Measurements from ENCODE around the gene AQP6. TPM values are rescaled to one million over a fixed set of nuclear protein-coding genes. Genes with fewer than 3 reads are reported as not detected.

AQP6 gene
- total RNA-seq, 2 experiments from 2014 or later = not detected

GRCh38 chr12:49964849-49965624 is 7.7 kb upstream of the AQP6 start:
- no peaks in the 10 kb centered on the region for H3K9me3 ChIP-seq (ENCODE audit: low read length)
- no peaks in the 10 kb centered on the region for H3K9me2 ChIP-seq (ENCODE audit: insufficient read depth, low read length)
- CTCF ChIA-PET (ENCODE audit: unreplicated experiment) = interaction anchor here (0.8 to 2.1 kb wide), 3 partner anchors 74 to 120 kb away, joined by 3 to 13 read pairs (median 3); no protein-coding TSS in a partner anchor
- TF ChIP-seq EZH2phosphoT487 (IDR thresholded peaks at IDR 0.05; ENCODE audit: borderline replicate concordance, low read depth, low read length) (no peak), CTCF (conservative IDR thresholded peaks at IDR 0.05; ENCODE audit: low read length) (no peak)
- POLR2A ChIA-PET = no interaction called here
- intact Hi-C loops (cut with micrococcal nuclease; ENCODE audit: unreplicated experiment) = loop anchor here (5.0 kb wide), 2 partner anchors 72 to 202 kb away; partner anchors contain the start of gene CERS5
- H2AFZ ChIP-seq (ENCODE audit: low read length) = no peak overlapping the region
- no peak for DNase-seq (ENCODE audit: low spot score)
- H3K79me2 ChIP-seq (ENCODE audit: insufficient read depth, low read depth, low read length) = no peaks in the 10 kb centered on the region
- H3K4me2 ChIP-seq (ENCODE audit: low read length) = no peak overlapping the region
- H3K36me3 ChIP-seq (ENCODE audit: insufficient read depth, low read length) = no peaks in the 10 kb centered on the region
- no peak overlapping the region for H3K27ac ChIP-seq (ENCODE audit: low read depth, low read length, poor library complexity, severe bottlenecking)
- H3K4me1 ChIP-seq (ENCODE audit: insufficient read depth, low read length, poor library complexity, severe bottlenecking) = peaks cover 12% of the 10 kb centered on the region
- no TSS peak for BruUV-seq (replicated peaks)
- H4K20me1 ChIP-seq (ENCODE audit: insufficient read depth, low read length) = no peaks in the 10 kb centered on the region
- H3K4me3 ChIP-seq (ENCODE audit: low read depth, low read length, poor library complexity, severe bottlenecking) = no peak overlapping the region

DNA sequence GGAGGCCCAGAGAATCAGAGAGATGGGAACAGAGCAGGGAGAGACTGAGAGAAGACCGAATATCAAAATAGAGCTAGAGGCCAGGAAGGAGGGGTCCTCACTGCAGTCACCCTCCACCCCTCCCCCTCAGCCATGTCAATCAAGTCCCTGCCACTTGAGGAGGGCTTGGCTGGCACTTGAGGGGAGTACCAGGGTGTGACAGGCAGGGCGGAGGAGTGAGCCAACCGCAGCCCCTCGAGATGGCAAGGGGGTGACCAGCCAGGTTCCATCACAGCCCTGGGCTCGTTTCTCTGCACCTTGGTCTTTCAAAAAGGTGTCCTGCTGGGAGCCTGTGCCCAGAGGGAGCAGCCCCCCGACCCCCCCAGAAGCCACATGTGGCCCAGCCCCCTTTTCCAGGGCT is 6.9 kb upstream of the AQP6 start:
- ChIA-PET CTCF (ENCODE audit: unreplicated experiment) (interaction anchor here (1.1 to 2.2 kb wide), 3 partner anchors 73 to 105 kb away, joined by 3 to 20 read pairs (median 13); no protein-coding TSS in a partner anchor), POLR2A (interaction anchor here (0.5 kb wide), 1 partner anchor 675 kb away, joined by 3 read pairs; no protein-coding TSS in a partner anchor)
- no peaks in the 10 kb centered on the region for H3K9me2 ChIP-seq (ENCODE audit: insufficient read depth, low read length)
- H3K4me2 ChIP-seq (ENCODE audit: low read length) = no peak overlapping the region
- H3K9me3 ChIP-seq (ENCODE audit: low read length) = no peaks in the 10 kb centered on the region
- no peak overlapping the region for H3K27ac ChIP-seq (ENCODE audit: low read depth, low read length, poor library complexity, severe bottlenecking)
- no peaks in the 10 kb centered on the region for H3K36me3 ChIP-seq (ENCODE audit: insufficient read depth, low read length)
- no peak for DNase-seq (ENCODE audit: low spot score)
- H4K20me1 ChIP-seq (ENCODE audit: insufficient read depth, low read length) = no peaks in the 10 kb centered on the region
- TF ChIP-seq EZH2phosphoT487 (IDR thresholded peaks at IDR 0.05; ENCODE audit: borderline replicate concordance, low read depth, low read length) (no peak), CTCF (conservative IDR thresholded peaks at IDR 0.05; ENCODE audit: low read length) (no peak)
- no peak overlapping the region for H3K4me3 ChIP-seq (ENCODE audit: low read depth, low read length, poor library complexity, severe bottlenecking)
- intact Hi-C loops (cut with micrococcal nuclease; ENCODE audit: unreplicated experiment) = loop anchor here (5.0 kb wide), 2 partner anchors 71 to 201 kb away; partner anchors contain the start of gene CERS5
- peaks cover 9% of the 10 kb centered on the region for H3K4me1 ChIP-seq (ENCODE audit: insufficient read depth, low read length, poor library complexity, severe bottlenecking)
- H3K79me2 ChIP-seq (ENCODE audit: insufficient read depth, low read depth, low read length) = no peaks in the 10 kb centered on the region
- no peak overlapping the region for H2AFZ ChIP-seq (ENCODE audit: low read length)
- no TSS peak for BruUV-seq (replicated peaks)

All from OCI-LY7 (cell line).